HG03558 (cell line): ENCODE data around the gene KLF16.

Experiments used
- ATAC-seq: cut with Tn5 transposase; IDR thresholded peaks from one replicate; pipeline ENCODE4 v1.9.1; 2021; ENCODE audit warnings: moderate number of reproducible peaks; ENCODE audit not compliant: unreplicated experiment; ENCODE audit errors: extremely low read depth

KLF16 gene

DNA sequence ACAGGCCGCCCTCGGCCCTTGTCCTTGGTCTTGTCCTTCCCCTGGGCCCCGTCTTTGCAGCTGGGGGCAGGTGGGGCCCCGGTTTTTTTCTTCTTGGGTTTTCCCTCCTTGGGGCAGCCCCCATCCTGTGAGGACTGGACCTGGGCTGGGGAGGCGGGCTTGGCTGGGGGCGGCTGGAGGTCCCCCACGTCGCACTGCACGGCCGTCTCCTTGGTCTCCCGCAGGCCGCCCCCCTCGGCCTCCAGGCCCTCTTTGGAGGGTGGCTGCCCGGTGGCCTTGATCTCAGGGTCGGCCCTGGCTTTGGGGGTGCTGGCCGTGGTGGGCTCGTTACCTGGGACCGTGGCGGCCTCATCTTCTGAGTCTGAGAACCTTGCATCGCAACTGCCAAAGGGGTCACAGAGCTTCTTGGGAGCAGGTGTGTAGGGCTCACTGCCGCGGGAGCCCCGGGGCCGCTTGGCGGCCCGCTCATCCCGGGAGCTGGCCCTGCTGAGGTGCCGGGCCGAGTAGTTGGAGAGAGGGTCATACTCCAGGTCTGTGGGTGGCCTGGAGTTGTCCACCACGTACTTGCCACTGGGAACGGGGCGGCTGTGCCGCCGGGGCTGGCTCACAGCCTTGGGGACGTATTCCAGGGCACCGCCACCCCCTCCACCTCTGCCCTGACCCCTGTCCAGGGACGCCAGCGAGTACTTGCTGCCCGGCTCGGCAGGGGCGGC lies 35.7 kb downstream of the KLF16 start:
- no peak for ATAC-seq

DNA sequence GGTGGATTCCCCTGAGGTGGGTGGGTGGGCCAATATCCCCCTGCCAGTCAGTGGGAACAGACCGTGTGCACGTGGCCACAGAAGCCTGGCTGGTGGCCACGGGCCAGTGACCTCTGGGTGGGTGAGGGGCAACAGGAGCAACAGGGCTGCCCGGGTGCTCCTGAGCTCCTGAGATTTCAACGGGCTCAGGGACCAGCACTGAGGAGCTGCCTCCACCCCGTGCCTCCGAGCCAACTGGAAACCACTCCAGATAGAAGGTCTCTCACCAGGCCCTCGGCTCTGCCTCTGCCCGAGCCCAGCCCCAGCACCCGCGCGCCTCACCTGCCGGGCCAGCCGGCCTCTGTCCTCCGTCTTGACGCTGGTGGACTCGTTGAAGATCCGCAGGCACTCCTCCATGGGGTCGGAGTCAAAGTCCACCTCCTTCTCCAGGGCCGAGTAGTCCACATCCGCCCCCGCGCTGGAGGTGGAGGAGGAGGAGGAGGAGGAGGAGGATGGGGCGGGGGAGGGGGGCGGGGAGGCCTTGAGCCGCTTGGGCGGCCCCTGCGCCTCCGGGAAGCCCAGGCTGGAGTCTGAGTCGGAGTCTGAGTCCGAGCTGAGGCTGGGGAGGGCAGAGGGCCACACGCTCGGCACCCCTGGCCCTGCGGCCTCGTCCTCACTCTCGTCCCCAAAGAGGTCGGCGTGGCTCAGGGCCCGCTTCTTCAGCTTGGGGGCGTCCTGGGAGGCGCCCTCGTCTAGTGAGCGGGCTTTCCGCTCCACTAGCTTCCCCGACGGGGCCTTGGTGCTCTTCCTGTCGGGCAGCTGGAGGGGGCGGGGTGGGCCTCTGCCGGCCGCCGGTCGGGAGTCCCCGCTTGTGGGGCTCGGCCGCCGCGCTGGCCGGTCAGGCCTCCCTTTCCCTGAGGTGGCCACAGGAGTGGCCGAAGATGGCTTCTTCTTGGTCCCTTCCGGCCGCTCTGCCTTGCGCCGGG lies 36.5 kb downstream of the KLF16 start:
- no peak for ATAC-seq

DNA sequence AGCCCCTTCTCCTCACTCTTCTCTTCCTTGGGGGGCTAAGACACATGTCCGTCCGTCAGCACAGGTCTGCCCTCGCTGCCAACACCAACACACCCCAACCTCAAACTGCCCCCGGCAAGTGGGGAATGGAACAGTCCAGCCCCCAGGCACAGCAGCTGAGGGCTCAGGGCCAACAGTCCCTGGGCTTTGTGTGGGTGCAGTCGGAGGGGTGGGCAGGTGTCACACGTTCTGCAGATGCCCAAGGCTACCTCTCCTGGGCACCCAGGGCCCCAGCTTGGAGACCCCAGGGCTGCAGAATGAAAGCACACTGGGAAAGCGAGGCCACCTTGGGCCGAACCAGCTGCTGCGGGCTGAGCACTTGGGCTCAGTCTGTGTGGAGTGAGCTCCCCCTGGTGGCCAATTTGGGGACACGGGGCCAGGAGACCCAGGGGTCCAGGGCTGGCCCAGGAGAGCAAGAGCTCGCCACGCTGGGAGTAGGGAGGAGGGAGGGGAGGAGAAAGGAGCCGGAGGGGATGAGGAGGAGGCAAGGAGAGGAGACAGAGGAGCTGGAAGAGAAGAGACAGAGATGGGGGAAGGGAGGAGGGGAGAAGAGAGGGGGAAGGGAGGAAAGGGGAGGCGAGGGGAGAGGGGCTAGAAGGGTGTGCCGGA lies 37.3 kb downstream of the KLF16 start:
- ATAC-seq: no peak

DNA sequence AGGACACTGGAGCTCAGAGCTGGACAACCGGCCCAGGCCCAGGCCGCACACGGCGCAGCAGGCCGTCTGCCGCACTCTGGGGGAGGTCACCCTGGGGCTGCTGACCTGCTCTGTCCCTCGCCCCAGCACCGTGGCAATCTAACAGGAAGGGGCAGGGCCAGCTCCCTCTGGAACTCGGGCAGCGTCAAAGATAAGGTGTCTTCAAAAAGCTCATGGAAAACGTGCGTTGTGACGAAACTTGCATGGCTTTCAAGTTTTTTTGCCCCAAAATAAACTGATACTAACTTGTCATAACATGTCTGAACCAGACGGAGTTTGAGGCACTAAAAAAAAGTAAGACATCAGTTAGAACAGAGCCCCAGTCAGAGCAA lies 39.1 kb downstream of the KLF16 start:
- no peak for ATAC-seq

DNA sequence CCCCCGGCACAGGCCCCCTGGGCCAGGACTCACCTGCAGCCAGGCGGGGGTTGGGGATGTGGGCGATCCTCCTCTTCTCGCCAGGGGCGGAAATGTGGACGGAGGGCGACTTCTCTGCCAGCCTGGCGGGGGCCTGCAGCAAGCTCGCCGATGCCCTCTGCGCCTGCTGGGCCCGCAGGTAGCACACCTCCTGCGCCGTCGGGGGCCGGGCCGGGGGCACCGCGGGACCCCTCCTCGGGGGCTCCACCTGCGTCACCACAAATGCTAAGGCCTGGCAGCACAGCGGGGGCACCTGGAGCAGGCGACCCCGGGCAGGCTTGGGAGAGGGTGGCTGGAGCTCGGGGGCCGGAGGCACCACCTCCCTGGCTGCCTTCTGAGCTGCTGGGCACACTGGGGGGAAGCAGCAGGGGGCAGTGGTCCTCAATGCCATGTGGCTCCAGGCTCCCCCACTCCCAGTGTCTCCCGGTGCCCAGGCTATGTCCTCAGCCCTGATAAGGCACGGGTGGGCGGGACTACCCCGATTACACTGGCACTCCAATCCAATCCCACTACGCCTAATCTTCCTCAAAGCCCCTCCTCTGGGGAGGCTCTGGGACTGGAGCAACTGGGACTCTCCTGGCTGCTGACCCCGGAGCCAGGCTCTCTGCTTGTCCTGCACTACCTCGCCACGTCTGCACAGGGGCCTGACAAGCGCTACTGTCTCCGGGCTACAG lies 39.7 kb downstream of the KLF16 start:
- no peak for ATAC-seq

DNA sequence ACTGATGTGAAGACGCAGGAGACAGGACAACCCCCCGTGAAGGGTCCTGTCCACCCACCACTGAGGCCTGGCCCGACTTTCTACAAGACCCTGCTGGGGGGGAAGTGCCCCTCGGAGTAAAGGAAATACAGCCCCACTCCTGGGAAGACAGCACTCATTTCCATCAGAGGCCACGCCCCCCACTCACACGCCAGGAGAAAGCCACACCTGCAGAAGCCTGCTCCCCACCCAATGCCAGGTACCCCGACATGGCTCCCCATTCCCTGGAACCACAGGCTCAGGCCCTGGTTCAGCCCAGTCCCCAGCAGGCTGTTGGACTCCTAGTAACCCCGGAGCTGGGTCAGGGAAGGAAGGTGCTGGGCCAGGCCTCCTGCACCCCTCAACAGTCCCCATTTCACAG lies 40.4 kb downstream of the KLF16 start:
- no peak for ATAC-seq

DNA sequence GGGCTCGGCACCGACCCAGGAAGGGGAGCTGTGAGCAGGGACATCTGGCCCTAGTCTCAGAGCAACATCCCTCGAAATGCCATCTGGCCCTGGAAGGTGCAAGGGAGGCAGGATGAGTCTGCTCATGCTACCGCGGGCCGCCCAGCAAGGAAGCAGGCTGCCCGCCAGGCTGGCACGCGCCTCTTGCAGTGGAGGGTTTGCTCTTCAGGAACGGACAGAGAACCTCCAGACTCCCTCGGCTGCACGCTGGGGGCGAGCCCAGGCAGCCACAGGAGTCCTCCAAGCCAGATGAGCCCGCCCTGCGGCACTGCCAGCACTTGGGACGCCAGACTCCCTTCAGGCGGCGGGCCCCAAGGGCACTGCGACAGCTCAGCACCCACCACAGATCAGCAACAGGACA lies 41.2 kb downstream of the KLF16 start:
- no peak for ATAC-seq

DNA sequence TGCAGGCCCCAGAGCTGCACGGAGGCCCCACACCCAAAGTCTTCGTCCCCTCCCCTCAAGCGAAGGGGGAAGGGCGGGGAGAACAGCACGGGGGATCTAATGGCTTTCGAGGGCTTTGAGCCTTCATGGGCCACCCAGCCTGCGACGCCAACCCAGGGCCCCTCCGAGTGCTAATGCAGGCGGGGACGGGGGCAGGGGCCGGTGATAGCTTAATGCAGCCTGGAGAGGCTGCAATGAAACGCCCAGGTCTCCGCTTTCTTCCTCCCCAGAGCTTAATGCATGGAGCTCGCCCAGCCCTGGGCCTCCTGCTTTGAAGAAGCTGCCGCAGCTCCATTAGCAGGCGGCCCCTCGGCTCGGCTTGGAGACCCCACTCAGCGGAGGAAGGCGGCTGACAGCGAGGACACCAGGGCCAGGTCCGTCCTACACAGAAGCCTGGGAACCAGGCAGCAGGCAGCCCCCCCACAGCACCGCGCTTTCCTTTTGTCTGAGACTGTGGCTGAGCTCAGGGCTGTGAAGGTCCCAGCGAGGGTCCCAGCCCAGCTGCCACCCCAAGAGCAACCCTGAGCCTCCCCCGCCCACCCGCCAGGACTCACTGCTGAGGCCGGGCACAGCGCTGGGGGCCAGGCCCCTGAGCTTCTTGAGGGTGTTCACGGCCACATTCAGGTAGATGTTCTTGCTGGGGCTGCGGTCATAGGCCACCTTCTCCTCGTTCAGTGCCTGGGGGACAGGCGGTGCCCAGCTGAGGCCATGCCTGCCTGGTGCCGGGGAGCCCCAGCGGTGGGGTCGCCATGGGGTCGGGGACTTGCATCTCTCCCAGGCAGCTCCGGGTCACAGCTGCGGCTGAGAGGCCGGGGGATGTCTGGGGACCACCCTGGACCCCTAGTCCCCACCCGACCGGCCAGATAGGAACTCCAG lies 43.8 kb downstream of the KLF16 start:
- no peak for ATAC-seq

DNA sequence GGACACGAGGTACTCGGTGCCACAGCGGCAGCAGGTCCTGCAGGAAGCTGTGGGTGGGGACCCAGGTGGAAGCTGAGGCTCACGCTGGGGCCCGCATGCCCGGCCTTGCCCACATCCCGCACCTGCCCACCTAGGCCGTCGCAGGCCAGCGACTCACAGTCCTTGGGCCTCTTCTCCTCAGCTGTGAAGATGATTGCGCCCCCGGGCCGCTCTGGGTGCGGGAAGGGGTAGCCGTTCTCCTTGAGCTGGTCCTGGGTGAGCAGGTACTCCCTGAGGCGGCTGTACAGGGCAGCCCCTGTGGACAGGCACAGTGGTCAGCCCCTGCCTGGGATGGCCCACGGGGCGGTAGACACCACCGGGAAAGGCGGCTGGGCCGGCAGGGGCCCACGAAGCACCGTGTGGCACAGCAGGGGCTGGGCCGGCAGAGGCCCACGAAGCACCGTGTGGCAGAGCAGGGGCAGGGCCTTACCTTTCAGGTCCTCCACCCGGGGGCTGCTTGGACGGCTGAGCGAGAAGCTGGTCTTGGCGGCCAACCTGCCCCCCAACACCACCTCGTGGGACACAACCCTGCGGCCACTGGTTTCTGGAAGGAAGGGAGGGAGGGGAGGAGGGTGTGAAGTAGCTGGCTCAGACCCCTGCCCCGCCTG lies 44.7 kb downstream of the KLF16 start:
- no peak for ATAC-seq

DNA sequence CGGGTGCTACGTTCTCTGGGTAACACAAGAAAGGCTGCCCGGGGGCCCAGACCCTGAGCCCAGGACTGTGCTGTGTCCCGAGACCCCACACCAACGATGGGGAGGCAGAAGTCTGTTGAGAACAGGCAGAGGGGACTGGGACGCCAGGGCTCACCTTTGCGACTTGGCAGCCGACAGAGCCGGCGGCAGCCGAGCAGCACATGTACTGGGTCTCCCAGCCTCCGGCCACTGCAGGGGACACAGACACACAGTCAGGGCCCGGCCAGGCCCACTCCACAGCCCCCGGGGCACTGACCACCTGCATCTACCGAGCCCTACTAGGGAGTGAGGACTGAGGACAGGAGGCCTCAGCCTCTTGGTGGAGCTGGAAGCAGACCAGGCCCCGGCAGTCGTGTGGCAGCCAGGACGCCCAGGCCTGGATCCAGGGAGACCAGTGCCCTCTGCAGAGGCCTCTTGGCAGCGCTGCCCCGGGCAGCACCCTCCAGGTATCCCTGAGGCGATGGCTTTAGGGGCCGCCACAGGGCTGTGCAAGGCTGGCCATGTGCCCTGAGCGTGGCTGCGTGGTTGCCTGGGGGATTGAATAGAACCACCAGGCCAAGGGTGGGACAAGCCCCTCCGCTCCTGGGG lies 45.7 kb downstream of the KLF16 start:
- no peak for ATAC-seq

DNA sequence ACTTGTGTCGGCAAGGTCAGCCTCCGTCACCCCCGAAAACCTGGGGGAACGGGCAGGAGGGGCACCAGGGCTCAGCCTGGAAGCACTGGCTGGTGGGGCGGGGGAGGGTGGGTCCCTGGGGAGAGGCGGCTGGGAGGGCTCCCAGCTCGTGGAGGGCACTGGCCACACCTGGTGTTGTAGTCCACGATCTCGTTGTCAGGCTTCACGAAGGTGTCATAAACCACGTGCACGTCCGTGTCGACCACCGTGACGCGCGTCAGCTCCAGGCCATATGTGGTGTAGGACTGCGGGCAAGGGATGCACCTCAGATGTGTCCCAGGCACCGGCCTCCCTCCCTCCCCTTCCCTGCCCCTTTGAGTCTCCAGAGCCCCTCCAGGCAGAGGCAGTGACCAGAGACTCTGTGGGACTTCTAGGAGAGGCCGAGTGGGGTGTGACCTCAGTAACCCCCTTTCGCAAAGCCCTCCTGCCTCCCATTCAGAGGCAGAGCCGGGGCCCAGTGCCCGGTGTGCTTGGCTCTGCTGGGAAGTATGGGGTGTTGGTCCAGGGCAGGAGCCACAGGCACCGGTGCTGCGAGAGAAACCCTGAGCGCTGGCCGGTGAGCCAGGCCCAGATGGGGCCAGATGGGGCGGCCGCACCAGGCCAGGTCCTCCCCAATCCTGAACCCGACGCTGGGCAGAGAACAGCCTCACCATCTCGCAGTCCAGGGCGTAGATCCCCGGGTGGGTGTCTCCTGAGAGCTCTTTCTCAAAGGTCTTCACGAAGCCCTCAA lies 46.7 kb downstream of the KLF16 start:
- no peak for ATAC-seq

DNA sequence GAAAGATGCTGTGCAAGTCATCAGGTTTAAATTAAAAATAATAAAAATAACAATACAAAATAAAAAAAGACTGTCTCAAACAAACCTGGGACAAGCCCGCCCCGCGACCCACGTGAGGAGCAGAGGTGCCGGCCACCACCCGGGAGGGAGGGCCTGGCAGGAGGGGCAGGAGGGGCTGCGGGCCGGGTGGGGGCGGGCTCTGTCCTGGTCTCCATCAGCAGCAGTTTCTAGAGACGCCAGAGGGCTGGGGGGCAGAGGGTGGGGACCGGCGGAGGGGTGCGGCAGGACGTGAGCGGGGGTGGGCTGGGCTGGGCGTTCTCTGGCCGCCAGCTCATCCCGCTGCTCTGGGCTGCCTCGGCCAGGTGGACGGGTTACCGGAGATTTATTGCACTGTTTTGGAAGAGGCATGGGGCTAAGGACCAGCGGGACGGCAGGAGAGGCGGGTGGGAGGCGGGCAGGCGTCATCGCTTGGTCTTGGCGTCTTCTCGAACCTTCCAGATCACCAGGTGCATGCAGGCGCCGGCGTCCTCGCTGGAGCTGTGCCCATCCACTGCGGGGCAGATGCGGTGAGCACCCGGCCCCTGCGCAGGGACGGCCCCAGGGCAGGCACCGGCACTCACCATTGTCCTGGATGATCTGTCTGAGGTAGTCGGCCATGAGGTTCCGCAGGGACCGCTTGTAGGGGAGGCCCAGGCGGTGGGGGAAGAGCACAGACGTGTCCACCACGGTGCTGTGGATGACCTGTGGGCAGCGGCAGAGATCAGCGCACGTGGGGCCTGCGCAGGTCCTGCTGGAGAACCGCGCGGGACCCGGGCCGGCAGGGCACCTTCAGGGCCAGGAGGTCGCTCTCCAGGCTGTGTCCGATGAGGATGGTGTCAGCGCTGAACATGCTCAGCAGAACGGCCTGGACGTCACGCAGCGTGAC lies 47.5 kb downstream of the KLF16 start:
- no peak for ATAC-seq

DNA sequence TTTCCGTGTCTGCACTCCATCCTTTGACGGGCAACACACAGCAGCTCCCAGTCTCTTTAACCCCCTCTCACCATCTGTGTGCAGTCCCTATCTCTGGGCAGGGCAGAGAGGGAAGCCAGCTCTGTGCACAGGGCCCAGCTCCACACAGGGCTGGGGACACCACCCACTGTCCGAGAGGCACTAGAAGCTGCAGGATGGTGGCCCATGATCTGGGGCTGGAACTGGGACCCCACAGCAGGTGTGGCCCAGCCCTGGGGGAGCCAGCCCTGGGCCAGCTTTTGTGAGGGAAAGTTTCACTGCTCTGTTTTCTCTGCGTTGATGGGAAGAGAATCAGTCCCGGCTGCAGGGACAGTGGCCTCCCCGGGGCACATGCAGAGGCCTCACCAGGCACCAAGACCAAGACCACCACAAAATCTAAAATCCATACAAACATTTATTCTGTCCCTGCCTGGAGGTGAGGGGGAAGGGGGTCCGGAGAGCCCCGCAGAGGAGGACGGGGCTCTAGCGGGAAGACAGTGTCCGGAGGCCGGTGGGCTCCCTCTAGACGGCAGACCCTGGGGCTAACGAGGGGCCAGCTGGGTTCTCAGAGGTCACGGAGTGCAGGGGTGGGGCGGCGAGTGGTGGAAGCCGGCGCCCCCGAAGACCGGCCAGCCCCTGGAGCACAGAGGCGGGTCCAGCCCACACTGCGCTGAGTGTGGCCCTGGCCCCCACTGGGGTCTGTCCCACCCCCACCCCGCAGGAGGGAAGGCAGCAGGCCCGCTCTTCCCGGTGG lies 48.4 kb downstream of the KLF16 start:
- ATAC-seq: no peak

DNA sequence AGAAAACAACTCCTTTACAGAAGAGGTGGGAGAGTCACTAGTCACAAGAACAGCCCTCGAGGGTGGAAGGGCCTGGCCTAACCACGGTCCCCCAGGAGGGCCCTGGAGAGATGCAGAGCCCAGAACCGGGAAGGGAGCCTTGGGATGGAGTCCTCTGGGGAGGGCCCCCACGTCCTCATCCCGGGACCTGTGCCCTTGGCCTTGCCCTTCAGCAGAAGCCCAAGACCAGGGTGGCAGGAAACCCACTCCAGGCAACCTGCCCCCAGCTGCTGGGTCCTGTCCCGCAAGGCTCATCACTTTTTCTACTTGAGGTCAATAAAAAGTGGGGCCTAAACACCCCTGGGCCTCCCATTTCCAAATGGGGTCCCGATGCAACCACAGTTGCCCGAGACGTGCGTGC lies 49.0 kb downstream of the KLF16 start:
- no peak for ATAC-seq

DNA sequence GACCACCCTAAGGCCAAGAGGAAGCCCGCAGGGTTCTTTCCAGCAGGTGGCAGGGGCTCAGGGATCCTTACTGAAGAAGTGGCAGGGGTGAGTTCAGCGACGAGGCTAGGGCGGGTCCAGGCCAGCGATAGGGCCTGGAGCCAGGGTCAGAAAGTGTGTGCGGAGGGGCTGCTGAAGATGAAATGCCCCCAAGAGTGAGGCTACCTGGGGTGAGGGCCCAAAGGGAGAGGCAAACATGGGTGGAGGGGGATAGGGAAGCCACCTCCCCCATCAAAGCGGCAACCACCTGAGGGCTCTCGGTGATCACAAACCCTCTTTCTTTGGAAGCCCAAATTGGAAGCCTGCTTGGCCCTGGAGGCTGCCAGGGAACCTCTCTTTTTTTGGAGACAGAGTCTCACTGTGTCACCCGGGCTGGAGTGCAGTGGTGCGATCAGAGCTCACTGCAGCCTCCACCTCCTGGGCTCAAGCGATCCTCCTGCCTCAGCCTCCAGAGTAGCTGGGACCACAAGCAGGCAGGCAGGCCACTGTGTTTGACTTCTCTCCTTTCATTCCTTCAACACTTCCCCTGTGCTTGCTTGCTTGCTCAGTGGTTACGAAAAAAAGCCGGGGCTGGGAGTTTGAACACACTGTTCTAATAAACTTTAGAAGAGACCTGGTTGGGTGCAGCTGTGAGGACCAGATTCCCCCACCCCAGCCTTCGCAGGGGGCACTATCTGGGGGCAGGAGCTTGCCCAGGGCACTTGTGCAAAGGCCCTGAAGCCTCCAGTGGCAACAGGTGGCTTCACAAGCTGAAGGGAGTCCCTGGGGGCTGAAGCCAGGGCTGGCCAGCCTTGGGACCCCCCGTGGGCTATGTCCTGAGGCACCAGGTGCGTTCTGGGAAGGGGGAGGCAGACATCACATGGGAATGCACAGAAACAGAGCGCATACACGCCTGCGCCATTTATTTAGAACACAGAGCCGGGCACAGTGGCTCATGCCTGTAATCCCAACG lies 49.9 kb downstream of the KLF16 start:
- no peak for ATAC-seq
